IMR-90 (cell line): ENCODE results near the gene HSPB6. TPM values are rescaled to one million over a fixed set of nuclear protein-coding genes. Genes with fewer than 3 reads are reported as not detected.

Experiments
- ATAC-seq: fragments of 200-7000 bp; cut with Tn5 transposase; 2 replicates; pipeline ENCODE4 v1.9.1; 2020; ENCODE audit warnings: low read depth, mild to moderate bottlenecking, moderate library complexity
- BruUV-seq: library from RNA; stranded (reverse); fragments of 400-500 nt; replicated peaks from 2 replicates; lab custom pipeline; 2021; lab: Mats Ljungman, UMichigan
- CTCF ChIA-PET: fragments of 300-600 bp; formaldehyde crosslinking; extraction: SDS; loops from one replicate; lab custom pipeline; 2021; ENCODE audit warnings: antibody characterized with exemption; lab: Yijun Ruan, JAX
- POLR2A ChIA-PET: fragments of 300-600 bp; sonication (Branson Sonifier 250); formaldehyde crosslinking; loops from one replicate; lab custom pipeline; 2022; ENCODE audit warnings: antibody characterized with exemption; ENCODE audit not compliant: unreplicated experiment; lab: Charles Lee
- DNase-seq: peaks from one replicate; pipeline ENCODE4 v3.0.0; 2013
- H2AFZ ChIP-seq: replicated peaks from 2 replicates; pipeline ENCODE3; 2013; ENCODE audit warnings: low read length, mild to moderate bottlenecking; ENCODE audit not compliant: poor library complexity
- H2AK5ac ChIP-seq: 2 replicates; pipeline ENCODE4 v1.6.1; 2013; ENCODE audit warnings: low read depth, low read length, inconsistent platforms
- H2AK9ac ChIP-seq: replicated peaks from 2 replicates; pipeline ENCODE3; 2013; ENCODE audit warnings: mild to moderate bottlenecking, low read depth, low read length, moderate library complexity; ENCODE audit not compliant: poor library complexity
- H2BK120ac ChIP-seq: 2 replicates; pipeline ENCODE4 v1.6.1; 2013; ENCODE audit warnings: low read depth, low read length, inconsistent platforms
- H2BK15ac ChIP-seq: 3 replicates; pipeline ENCODE4 v1.6.1; 2013; ENCODE audit warnings: low read depth, low read length, inconsistent platforms
- H2BK20ac ChIP-seq: 2 replicates; pipeline ENCODE4 v1.6.1; 2013; ENCODE audit warnings: low read depth, mild to moderate bottlenecking, inconsistent platforms, low read length, moderate library complexity
- H2BK5ac ChIP-seq: 2 replicates; pipeline ENCODE4 v1.6.1; 2013; ENCODE audit warnings: mild to moderate bottlenecking, low read depth, low read length, inconsistent platforms; ENCODE audit not compliant: poor library complexity, severe bottlenecking
- H3K14ac ChIP-seq: replicated peaks from 2 replicates; pipeline ENCODE4 v1.6.1; 2013; ENCODE audit warnings: low read depth, low read length, inconsistent platforms
- H3K18ac ChIP-seq: 2 replicates; pipeline ENCODE4 v1.6.1; 2013; ENCODE audit warnings: low read depth, low read length, control low read depth
- H3K23ac ChIP-seq: 2 replicates; pipeline ENCODE4 v1.6.1; 2013; ENCODE audit warnings: low read depth, low read length, inconsistent platforms
- H3K27ac ChIP-seq: 2 replicates; pipeline ENCODE4 v1.5.1; 2013; ENCODE audit warnings: mild to moderate bottlenecking, control low read depth, low read length; ENCODE audit not compliant: insufficient read depth
- H3K27me3 ChIP-seq: 2 replicates; pipeline ENCODE4 v1.6.1; 2013; ENCODE audit warnings: low read length; ENCODE audit not compliant: control insufficient read depth, insufficient read depth
- H3K36me3 ChIP-seq: 2 replicates; pipeline ENCODE4 v1.6.1; 2013; ENCODE audit warnings: low read length, mixed read lengths; ENCODE audit not compliant: control insufficient read depth, insufficient read depth
- H3K4ac ChIP-seq: 2 replicates; pipeline ENCODE4 v1.6.1; 2013; ENCODE audit warnings: low read depth, low read length, inconsistent platforms
- H3K4me1 ChIP-seq: 2 replicates; pipeline ENCODE4 v1.6.1; 2013; ENCODE audit warnings: low read length, mixed read lengths; ENCODE audit not compliant: control insufficient read depth, insufficient read depth
- H3K4me2 ChIP-seq: 2 replicates; pipeline ENCODE4 v1.6.1; 2013; ENCODE audit warnings: low read depth, mild to moderate bottlenecking, control low read depth, low read length, moderate library complexity
- H3K4me3 ChIP-seq: 2 replicates; pipeline ENCODE4 v1.5.1; 2013; ENCODE audit warnings: low read depth, mild to moderate bottlenecking, control low read depth, low read length, moderate library complexity; ENCODE audit not compliant: insufficient read depth
- H3K56ac ChIP-seq: 2 replicates; pipeline ENCODE4 v1.6.1; 2013; ENCODE audit warnings: low read length, inconsistent platforms; ENCODE audit not compliant: insufficient read depth; ENCODE audit errors: extremely low read depth
- H3K79me1 ChIP-seq, 2 experiments: 2 replicates each; pipeline ENCODE4 v1.6.1; 2013; ENCODE audit warnings: low read length in 2 of 2, inconsistent platforms in 1 of 2, low read depth in 1 of 2
- H3K9ac ChIP-seq: 2 replicates; pipeline ENCODE4 v1.6.1; 2013; ENCODE audit warnings: low read depth, low read length, control low read depth
- H3K9me1 ChIP-seq: 2 replicates; pipeline ENCODE4 v1.6.1; 2013; ENCODE audit warnings: low read length, inconsistent platforms; ENCODE audit not compliant: insufficient read depth
- H3K9me3 ChIP-seq: 2 replicates; pipeline ENCODE4 v1.6.1; 2013; ENCODE audit warnings: low read length; ENCODE audit not compliant: control insufficient read depth, insufficient read depth
- H4K20me1 ChIP-seq: 2 replicates; pipeline ENCODE4 v1.6.1; 2013; ENCODE audit warnings: low read length, inconsistent platforms; ENCODE audit not compliant: insufficient read depth
- H4K5ac ChIP-seq: 2 replicates; pipeline ENCODE4 v1.6.1; 2013; ENCODE audit warnings: mild to moderate bottlenecking, low read depth, low read length, control low read depth
- H4K8ac ChIP-seq, 2 experiments: 2 replicates each; pipeline ENCODE4 v1.6.1; 2013; ENCODE audit warnings: low read depth in 2 of 2, low read length in 2 of 2, control low read depth in 1 of 2, inconsistent platforms in 1 of 2
- H4K91ac ChIP-seq: 2 replicates; pipeline ENCODE4 v1.6.1; 2013; ENCODE audit warnings: low read depth, low read length, inconsistent platforms; ENCODE audit not compliant: insufficient read depth
- BHLHE40 ChIP-seq: fragments of 150-350 bp; IDR thresholded peaks from 2 replicates; pipeline ENCODE4 v1.6.1; 2016; ENCODE audit warnings: mild to moderate bottlenecking, low read depth, low read length
- CHD1 ChIP-seq: IDR thresholded peaks from 2 replicates; pipeline ENCODE4 v1.6.1; 2012; ENCODE audit warnings: low read depth, low read length, improper control_type of control experiment
- CTCF ChIP-seq: conservative IDR thresholded peaks from 2 replicates; pipeline ENCODE4 v1.5.1; 2012; ENCODE audit warnings: mild to moderate bottlenecking, low read depth, low read length, improper control_type of control experiment
- ELK1 ChIP-seq: fragments of 150-350 bp; IDR thresholded peaks from 2 replicates; pipeline ENCODE4 v1.6.1; 2016; ENCODE audit warnings: low read depth, mild to moderate bottlenecking, low read length, moderate library complexity, borderline replicate concordance
- MAFK ChIP-seq: IDR thresholded peaks from 2 replicates; pipeline ENCODE4 v1.6.1; 2012; ENCODE audit warnings: low read depth, low read length, improper control_type of control experiment
- MAZ ChIP-seq: IDR thresholded peaks from 2 replicates; pipeline ENCODE4 v1.6.1; 2012; ENCODE audit warnings: low read depth, mild to moderate bottlenecking, low read length, improper control_type of control experiment, moderate library complexity, borderline replicate concordance
- MXI1 ChIP-seq: IDR thresholded peaks from 2 replicates; pipeline ENCODE4 v1.6.1; 2012; ENCODE audit warnings: low read depth, mild to moderate bottlenecking, low read length, moderate library complexity, borderline replicate concordance
- NFE2L2 ChIP-seq: fragments of 150-350 bp; IDR thresholded peaks from 2 replicates; pipeline ENCODE4 v1.6.1; 2016; ENCODE audit warnings: low read depth, mild to moderate bottlenecking, low read length
- POLR2A ChIP-seq: IDR thresholded peaks from 2 replicates; pipeline ENCODE4 v1.6.1; 2012; ENCODE audit warnings: mild to moderate bottlenecking, low read depth, low read length
- RAD21 ChIP-seq: IDR thresholded peaks from 2 replicates; pipeline ENCODE4 v1.6.1; 2012; ENCODE audit warnings: low read length, improper control_type of control experiment
- RCOR1 ChIP-seq: IDR thresholded peaks from 2 replicates; pipeline ENCODE4 v1.6.1; 2012; ENCODE audit warnings: mild to moderate bottlenecking, low read length, improper control_type of control experiment; ENCODE audit not compliant: insufficient replicate concordance
- SMC3 ChIP-seq: fragments of 150-350 bp; IDR thresholded peaks from 2 replicates; pipeline ENCODE4 v1.6.1; 2016; ENCODE audit warnings: low read depth, mild to moderate bottlenecking, antibody characterized with exemption, low read length, moderate library complexity
- USF2 ChIP-seq: fragments of 150-350 bp; IDR thresholded peaks from 2 replicates; pipeline ENCODE4 v1.6.1; 2017; ENCODE audit warnings: mild to moderate bottlenecking, antibody characterized with exemption, low read length, low read depth
- WGBS, 2 experiments: methylation state at CpG; one replicate each; pipeline versions ENCODE4 v1.1.5 to v1.1.7; 2013; ENCODE audit warnings: missing lambda C conversion rate in 2 of 2; ENCODE audit not compliant: insufficient read length in 1 of 2; ENCODE audit errors: extremely low coverage in 2 of 2; 5-methylcytosine and 5-hydroxymethylcytosine counted together
- dilution Hi-C: fragments of 300-500 bp; cut with HindIII; formaldehyde crosslinking; loops from one replicate; pipeline ENCODE4 v1.14.3; 2018; ENCODE audit warnings: low sequenced_read_pairs; ENCODE audit not compliant: unreplicated experiment
- in situ Hi-C: fragments of 300-500 bp; cut with MboI; formaldehyde crosslinking; loops from 3 replicates; pipeline ENCODE4 v1.14.3; 2019; ENCODE audit warnings: low sequenced_read_pairs, inconsistent platforms, mixed read lengths
- intact Hi-C: fragments of 100-400 bp; cut with micrococcal nuclease; formaldehyde crosslinking; loops from 2 replicates; pipeline ENCODE4 v1.10.0; 2022
- polyA plus RNA-seq, 3 experiments: library from polyadenylated mRNA; depleted of rRNA; stranded (reverse); fragments of >200 nt; gene quantifications; 2 replicates each; pipeline ENCODE4 v1.2.3, GENCODE V29; 2012; ENCODE audit warnings: low replicate concordance in 1 of 3
- total RNA-seq: library from RNA; depleted of rRNA; stranded (reverse); fragments of >200 nt; gene quantifications from 2 replicates; pipeline ENCODE4 v1.2.3, GENCODE V29; 2012

HSPB6 gene
- total and polyA plus RNA-seq, 2 of the 4 experiments (the other 2 are of a cell fraction) = 5.7 to 206 TPM

- Histone ChIP-seq H2BK120ac (no peak overlapping the region), H3K9me1 (no peaks in the 10 kb centered on the region), H3K18ac (no peak overlapping the region), H3K14ac (no peak overlapping the region), H3K27me3 (no peaks in the 10 kb centered on the region), H2AK9ac (no peak overlapping the region), H3K27ac (no peak overlapping the region), H4K91ac (no peak overlapping the region), H3K79me1 (no peaks in the 10 kb centered on the region), H2BK5ac (no peak overlapping the region), H3K4me2 (no peak overlapping the region), H2AFZ (no peak overlapping the region), H3K23ac (no peak overlapping the region), H2BK20ac (no peak overlapping the region), H2AK5ac (no peak overlapping the region), H3K4me1 (no peaks in the 10 kb centered on the region), H3K56ac (no peak overlapping the region), H4K20me1 (no peaks in the 10 kb centered on the region), H3K9me3 (no peaks in the 10 kb centered on the region), H3K9ac (no peak overlapping the region), H2BK15ac (no peak overlapping the region), H4K8ac (no peak overlapping the region), H4K5ac (no peak overlapping the region), H3K4me3 (no peak overlapping the region), H3K4ac (no peak overlapping the region), H3K36me3 (peaks cover 5% of the 10 kb centered on the region; the same call in 1 of the 2 replicates)
- ChIA-PET CTCF (no interaction called here), POLR2A (no interaction called here)
- intact Hi-C loops (no loop called here), dilution Hi-C loops (no loop called here), in situ Hi-C loops (no loop called here)
- BruUV-seq = no TSS peak
- ATAC-seq (no peak), DNase-seq (no peak)
- no peak for TF ChIP-seq POLR2A
- no peak for TF ChIP-seq BHLHE40
- no peak for TF ChIP-seq MAFK
- TF ChIP-seq USF2 = no peak
- no peak for TF ChIP-seq MAZ
- no peak for TF ChIP-seq ELK1
- TF ChIP-seq MXI1 = no peak
- TF ChIP-seq NFE2L2 = no peak
- no peak for TF ChIP-seq RCOR1
- TF ChIP-seq CTCF = no peak
- TF ChIP-seq CHD1 = no peak
- no peak for TF ChIP-seq SMC3
- TF ChIP-seq RAD21 = no peak
- WGBS, 2 experiments = 89% methylated on average over 7 of the region's 15 CpGs; no CpG with 5 or more reads in 1 of the 2 experiments
Observed at GRCh38 chr19:35787227-35787799, 30.5 kb upstream of the HSPB6 start.
